Measurements from ENCODE around the gene DENND4A.

GRCh38 chr15:65767895-65768294, 24.2 kb downstream of the DENND4A start:
- no peak for TF ChIP-seq CTCF (IDR thresholded peaks at IDR 0.05)
- no peak for TF ChIP-seq POLR2A (IDR thresholded peaks at IDR 0.05)
